Omental fat pad (tissue), 4 donors: ENCODE measurements around the gene SELPLG. TPM values are rescaled to one million over a fixed set of nuclear protein-coding genes. Genes with fewer than 3 reads are reported as not detected.

ENCODE experiments used
- ATAC-seq: fragments of 150-250 bp; one replicate; pipeline ENCODE4 v1.9.1; 2016; ENCODE audit warnings: mild to moderate bottlenecking, moderate library complexity; ENCODE audit not compliant: low FRiP score
- DNase-seq: peaks from one replicate; pipeline ENCODE4 v3.0.0-alpha.2; 2019; ENCODE audit warnings: low spot score
- CTCF ChIP-seq, 3 donors: fragments of 450-650 bp; IDR thresholded peaks; one replicate each; pipeline ENCODE4 v1.5.1; 2016 to 2017; ENCODE audit warnings: antibody characterized with exemption in 3 of 3, mild to moderate bottlenecking in 3 of 3, moderate library complexity in 2 of 3
- total RNA-seq, 4 donors: library from RNA; depleted of rRNA; stranded (reverse); fragments of >200 nt; gene quantifications; one replicate each; pipeline ENCODE4 v1.1.0, GENCODE V29; 2016

SELPLG gene
- total RNA-seq, 4 donors from 2014 or later: 12.4 to 45.6 (median 18.3) TPM

- ATAC-seq (no peak), DNase-seq (no peak)
- no peak for TF ChIP-seq CTCF (IDR thresholded peaks at IDR 0.05)
These were observed 8.7 kb upstream of the SELPLG start for GRCh38 chr12:108642269-108642870.

- no peak for DNase-seq
- no peak for TF ChIP-seq CTCF (IDR thresholded peaks at IDR 0.05)
- ATAC-seq: no peak
These were observed 8.0 kb upstream of the SELPLG start for GRCh38 chr12:108641446-108642268.

DNA sequence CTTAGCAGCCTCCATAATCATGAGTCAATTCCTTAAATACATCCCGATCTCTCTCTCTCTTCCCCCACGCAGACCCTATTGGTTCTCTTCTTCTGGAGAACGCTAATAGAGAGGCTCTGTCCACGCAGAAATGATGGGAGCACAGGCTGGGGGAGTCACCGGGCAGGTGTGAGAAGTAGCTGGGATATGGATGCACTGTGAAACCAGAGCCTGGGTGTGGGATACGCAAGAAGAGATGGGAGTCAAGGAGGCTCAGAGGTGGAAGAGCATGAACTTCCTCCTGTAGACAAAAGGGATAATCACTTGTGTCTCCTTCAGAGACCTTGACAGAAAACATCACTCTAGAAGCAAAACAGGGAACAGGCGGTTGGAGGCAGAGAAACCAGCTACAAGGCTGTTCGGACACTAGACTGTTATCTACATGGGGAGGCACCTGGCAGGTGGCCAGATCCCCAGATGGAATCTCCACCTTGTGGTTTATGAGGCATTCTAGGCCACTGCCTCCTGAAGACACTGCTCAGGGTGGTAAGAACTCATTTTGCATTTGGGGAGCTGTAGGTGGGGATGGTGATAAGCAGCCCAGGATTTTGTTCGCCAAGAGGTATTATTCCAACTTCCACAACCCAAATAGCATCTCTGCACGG lies 7.2 kb upstream of the SELPLG start:
- no peak for TF ChIP-seq CTCF (IDR thresholded peaks at IDR 0.05)
- no peak for DNase-seq
- no peak for ATAC-seq

GRCh38 chr12:108638997-108639822 lies 5.5 kb upstream of the SELPLG start:
- TF ChIP-seq CTCF (IDR thresholded peaks at IDR 0.05): no peak
- no peak for DNase-seq
- ATAC-seq: no peak

GRCh38 chr12:108638141-108638827 lies 4.6 kb upstream of the SELPLG start:
- TF ChIP-seq CTCF (IDR thresholded peaks at IDR 0.05): no peak
- ATAC-seq: peak; percentile 38
- no peak for DNase-seq

DNA sequence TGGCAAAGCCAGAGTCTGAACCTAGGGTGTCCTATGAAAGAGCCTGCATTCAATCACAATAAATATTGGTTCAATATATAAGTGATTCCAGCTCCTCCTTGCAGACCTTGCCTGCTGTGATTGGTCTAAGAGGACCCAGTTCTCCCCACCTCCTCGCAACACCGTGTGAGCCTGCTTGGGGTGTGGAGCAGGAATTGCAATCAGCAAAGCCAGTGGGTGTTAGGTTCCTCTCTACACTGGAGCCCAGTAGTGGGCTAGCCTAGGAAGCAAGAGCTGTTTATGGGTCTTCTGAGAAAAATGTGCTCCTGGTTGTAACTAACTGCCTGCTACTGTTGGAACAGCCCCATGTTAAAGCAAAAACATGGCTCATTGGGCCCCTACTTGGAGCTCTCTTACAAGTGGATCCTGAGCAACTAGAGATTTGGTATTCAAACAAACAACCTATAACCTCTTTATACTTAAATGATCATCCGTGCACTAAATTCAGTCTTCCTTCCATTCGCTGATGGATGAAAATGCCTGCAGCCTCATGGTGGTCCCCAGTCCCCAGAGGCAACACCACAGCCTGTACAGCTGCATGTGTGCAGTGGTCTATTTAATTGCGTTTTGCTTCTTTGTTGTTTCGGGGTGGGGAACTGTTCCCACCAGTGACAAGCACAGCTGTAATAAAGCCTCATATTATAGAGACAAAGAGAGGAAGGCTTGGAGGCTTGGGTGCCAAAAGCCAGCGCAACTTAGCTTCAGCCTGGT lies 3.7 kb upstream of the SELPLG start:
- ATAC-seq (no peak), DNase-seq (no peak)
- TF ChIP-seq CTCF (IDR thresholded peaks at IDR 0.05): no peak
